Measurements from ENCODE around the gene HPD.
A peak's percentile ranks its signal among the peaks of the same experiment; 100 is the strongest.

HPD gene

DNA sequence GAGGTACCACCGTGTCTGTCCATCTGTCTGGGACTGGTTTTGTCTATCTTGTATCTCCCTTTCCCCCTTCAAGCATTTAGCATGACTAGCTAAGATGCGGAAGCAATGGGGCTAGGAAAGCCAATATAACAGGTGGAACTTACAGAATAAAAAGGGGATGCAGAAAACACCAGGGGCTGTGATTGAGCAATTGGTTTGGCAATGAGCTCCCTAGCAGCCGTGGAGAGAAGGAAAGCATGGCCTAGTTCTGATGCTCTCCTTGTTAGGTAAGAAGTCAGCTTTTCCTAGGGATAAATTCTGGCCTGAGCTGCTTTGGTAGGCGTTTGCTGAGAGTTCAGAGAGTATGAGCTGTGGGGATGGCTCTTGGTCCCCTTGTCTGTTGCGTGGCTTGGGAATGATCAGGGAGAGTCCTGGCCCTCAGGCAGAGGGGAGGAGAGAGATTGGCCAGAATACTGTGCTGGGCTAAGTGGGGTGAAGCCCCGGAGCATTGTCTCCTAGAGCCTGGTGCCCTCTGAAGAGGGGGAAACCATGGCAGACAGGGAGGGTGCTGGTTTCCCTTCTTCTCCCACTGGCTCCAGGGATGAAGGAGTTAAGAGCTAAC is 47.7 kb downstream of the HPD start:
- no peak for DNase-seq (ENCODE audit: low spot score)

DNA sequence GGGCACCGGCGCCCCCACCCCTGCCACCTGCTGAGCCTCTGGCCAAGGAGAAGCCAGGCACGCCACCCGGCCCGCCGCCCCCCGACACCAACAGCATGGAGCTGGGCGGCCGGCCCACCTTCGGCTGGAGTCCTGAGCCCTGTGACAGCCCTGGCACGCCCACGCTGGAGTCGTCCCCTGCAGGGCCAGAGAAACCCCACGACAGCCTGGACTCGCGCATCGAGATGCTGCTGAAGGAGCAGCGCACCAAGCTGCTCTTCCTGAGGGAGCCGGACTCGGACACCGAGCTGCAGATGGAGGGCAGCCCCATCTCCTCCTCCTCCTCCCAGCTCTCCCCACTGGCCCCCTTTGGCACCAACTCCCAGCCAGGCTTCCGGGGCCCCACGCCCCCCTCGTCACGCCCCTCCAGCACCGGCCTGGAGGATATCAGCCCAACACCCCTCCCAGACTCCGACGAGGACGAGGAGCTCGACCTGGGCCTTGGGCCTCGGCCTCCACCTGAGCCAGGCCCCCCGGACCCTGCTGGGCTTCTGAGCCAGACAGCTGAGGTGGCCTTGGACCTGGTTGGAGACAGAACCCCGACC is 48.3 kb downstream of the HPD start:
- DNase-seq (ENCODE audit: low spot score), result no peak

DNA sequence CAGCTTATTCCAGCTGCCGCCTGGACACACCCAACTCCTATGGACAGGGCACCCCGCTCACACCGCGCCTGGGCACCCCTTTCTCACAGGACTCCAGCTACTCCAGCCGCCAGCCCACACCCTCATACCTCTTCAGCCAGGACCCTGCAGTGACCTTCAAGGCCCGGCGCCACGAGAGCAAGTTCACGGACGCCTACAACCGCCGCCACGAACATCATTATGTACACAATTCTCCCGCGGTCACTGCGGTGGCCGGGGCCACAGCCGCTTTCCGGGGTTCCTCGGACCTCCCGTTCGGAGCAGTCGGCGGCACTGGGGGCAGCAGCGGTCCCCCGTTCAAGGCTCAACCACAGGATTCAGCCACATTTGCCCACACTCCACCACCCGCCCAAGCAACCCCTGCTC is 48.9 kb downstream of the HPD start:
- DNase-seq (ENCODE audit: low spot score), result no peak

DNA sequence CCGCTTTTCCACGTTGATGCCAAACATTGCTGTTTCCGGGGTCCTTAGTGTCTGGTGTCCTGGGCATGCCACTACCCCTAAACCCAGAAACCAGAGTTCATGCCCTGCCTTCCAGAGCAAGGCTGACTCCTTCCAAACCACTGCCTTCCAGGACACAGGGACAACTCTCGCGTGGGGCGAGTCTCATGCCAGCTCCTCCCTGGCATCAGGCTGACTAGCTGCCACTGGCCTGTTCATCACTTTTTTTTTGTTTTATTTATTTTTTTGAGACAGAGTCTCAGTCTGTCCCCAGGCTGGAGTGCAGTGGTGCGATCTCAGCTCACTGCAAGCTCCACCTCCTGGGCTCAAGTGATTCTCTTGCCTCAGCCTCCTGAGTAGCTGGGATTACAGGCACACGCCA is 50.0 kb downstream of the HPD start:
- no peak for DNase-seq (ENCODE audit: low spot score)

DNA sequence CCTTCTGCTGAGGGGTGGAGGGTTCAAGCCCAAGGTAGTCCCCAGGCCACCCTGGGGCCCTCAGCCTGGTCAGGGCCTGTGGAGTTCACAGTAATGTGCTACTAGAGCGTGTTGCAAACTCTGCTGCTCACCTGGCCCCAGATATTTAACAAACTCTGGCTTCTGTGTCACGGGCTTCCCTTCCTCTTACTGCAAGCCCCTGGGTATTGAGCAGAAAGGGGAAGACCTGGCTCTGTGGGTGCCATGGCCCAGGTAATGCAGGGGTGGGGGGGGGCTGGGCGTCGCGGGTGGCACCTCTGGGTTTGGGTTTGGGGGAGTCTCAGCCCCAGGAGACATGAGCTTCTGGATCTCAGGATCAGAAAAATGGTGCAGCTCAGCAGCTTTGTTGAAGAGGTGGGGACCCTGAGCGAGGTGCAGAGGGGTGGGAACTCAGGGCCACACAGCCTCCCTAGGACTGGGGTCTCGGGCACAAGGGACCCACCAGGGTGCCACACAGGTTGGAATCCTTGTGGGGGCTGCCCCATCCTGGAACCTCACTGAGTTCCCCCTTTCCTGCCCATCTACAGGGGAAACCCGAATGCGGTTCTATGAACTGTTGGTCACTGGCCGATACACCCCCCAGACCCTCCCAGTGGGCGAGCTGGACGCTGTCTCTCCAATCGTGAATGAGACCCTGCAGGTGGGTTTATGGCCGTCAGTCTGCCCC is 50.9 kb downstream of the HPD start:
- DNase-seq (ENCODE audit: low spot score), result no peak

DNA sequence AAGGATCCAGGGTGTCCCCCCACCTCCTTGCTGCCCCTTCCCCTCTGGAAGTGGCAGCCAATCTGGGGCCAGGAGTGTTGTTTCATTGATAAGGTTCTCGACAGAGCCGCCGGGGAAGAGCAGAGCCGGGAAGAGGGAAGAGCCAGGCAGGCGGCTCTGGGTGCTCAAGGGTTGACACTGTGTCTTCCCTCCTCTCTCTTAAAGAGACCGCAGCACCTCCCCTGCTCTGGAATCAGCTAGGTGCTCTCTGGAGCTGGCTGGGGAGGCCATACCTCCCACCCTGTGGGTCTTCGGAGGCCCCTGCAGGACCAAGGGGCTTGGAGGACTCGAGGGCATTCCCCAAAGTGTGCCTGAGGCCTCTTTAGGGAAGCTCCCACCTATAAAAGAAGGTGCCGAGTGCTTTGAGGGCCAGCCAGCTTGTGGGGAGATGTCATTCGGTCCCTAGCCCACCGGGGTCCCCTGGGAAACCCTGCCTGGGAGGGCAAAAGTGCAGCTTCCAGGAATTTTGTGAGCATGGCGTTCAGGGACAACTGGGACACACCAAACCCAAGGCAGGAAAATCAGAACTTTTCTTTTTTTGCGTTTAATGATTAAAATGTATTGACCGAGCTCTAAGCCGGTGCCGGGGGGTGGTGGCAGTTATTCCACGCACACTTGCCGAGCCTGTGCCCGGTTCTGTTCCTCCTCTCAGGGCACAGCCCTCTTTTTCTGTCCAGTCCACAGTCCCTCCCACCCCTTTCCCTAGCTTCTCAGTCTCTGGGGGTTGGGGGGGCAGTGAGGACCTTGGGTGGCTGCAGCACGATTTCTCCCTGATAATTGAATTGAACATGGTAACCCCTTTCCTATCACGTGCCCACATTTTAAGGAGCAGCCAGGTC is 51.9 kb downstream of the HPD start:
- DNase-seq (ENCODE audit: low spot score), result no peak

DNA sequence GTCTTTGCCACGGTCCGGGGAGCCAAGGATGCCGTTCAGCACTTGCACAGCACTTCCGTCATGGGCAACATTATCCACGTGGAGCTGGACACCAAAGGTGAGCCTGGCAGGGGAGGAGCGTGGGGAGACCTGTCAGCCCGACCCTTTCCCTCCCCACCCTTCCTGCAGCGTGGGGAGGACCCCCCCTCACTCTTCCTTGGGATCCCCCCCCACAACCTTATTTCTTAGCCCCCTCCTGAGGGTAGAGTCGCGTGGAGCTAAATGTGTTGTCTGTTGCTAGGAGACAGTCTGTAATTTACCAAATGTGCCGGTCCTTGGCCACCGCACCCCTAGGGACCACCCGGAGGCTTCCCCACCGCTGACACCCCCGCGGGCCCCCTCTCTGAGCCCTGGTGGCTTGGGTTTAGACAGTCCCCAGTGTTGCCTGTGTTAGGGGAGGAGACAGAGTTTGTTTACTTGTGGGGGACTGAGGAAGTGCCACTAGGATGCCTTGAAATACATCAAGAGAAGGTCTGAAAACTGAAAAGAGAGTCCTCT is 52.6 kb downstream of the HPD start:
- DNase-seq (ENCODE audit: low spot score), result no peak

DNA sequence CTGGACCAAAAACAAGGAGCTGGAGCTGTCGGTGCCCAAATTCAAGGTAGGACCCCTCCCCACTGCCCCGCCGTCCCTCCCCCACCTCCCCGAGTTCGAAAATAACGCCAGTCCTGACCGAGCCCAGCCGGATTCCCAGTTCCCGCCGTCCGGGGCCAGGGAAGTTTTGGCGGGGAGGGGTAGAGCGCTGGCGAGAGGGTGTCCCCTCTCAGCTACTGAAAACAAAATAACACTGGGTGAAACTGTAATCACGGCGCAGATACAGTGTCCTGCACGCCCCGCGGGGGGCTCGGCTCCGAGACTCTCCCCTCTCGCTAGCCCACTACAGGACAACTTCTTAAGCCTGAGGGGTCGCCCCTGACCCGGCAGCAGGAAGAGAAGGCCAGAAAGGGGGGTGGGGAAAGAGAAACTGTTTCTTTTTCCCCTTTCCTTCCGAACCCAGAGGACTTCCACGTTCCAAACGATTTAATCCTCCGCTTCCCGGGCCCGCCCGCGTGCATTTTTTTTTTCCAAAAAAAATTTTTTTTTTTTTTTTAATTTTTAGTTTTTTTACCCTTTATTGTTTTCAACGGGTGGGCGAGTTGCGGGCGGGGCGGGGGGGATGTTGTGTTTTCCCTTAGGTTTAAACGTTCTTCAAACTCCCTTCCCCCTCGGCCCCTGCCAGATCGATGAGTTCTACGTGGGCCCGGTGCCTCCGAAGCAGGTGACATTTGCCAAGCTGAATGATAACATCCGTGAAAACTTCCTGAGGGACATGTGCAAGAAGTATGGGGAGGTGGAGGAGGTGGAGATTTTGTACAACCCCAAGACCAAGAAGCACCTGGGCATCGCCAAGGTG is 53.3 kb downstream of the HPD start:
- DNase-seq (ENCODE audit: low spot score), result no peak

DNA sequence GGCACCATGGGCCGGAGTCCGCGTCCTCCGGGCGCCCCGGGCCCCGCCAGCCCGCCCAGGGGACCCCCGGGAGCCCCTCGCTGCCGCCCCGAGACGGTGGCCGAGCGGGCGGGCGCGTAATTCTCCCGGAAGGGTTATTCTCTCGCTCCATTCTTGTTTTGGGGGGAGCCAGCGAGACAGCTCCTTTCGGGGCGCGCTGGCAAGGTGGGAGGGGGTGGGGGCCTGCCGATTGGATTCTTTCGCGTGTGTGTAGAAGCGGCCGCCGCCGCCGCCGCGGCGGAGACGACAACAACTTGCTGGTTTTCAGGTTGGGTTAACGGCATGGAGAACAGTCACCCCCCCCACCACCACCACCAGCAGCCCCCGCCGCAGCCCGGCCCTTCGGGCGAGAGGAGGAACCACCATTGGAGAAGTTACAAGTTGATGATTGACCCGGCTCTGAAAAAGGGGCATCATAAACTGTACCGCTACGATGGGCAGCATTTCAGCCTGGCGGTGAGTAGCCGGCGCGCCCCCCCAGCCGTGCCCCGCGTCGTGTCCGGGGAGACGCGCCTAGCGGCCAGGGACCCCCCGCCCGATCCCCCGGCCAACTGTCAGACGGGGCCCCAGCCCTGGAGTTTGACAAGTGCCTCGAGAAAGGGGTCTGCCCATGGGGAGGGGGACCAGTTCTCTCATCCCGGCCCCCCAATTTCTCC is 54.1 kb downstream of the HPD start:
- DNase-seq (ENCODE audit: low spot score), result no peak

DNA sequence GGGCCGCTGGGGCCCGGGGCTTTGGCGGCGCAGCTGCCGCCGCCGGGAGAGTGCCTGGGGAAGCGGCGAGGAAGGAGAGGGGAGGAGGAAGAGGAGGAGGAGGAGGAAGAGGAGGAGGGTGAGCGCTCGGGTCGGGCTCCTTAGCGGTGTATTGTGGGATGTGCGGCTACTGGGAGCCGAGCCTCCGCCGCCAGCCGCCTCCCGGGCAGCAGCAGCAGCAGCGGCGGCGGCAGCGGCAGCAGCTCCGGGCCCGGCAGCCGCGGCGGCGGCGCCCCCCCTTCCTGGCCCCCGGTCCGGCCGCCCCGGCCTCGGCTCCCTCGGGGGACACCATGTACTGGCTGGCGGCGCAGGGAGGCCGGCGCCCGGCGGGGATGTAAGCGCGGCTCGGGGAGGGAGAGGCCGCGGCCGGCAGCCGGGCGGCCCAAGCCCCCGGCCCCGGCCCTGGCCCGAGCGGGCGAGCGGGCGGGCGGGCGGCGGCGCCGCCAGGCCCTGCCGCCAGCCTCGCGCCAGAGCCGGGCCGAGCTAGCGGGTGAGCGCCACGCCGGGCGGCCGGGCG is 54.7 kb downstream of the HPD start, which contains the start of gene SETD1B:
TSS of gene SETD1B (plus strand) at position 149 of the 556 bp plus-strand sequence. CDS start 729 bp downstream, outside the sequence.
- peak; percentile 69 for DNase-seq (ENCODE audit: low spot score)

DNA sequence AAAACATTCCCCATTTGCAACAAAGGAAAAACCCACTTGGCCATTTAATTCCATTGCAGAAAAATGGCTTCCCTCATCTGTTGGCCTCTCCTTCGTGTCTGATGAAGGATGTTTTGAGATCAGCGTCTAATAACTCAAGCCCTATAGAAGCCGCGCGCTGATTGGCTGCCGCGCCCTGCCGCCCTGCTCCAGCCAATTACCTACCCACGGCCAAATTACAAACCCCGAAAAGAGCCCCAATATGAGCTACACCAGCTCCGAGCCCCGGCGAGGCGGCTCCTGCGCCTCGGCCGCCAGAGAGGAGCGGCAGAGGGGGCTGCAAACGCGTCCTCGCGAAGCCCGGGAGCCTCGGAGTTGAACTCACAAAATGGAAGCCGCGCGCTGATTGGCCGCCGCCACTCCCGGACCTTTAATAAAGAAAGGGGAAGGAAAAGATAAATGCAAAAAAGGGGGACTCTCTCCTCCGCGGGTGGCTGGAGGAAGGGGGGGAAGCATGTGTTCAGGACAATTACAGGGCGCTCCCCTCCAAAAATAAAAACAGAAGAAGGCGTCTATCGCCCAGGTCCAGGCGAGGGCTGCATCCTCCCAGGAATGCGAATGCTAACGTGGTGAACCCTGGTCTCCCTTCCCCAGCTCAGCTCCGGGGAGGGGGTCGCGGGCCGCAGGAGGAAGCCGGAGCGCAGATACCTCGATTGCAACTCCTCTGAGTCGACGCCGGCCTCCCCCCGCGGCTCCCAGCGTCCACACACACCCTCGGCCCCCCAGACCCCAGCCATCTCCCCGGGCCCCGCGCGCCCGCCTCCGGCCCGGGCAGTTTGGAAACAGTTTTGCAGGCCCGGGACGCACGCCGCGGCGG is 55.6 kb downstream of the HPD start:
- DNase-seq (ENCODE audit: low spot score), result peak; percentile 94

DNA sequence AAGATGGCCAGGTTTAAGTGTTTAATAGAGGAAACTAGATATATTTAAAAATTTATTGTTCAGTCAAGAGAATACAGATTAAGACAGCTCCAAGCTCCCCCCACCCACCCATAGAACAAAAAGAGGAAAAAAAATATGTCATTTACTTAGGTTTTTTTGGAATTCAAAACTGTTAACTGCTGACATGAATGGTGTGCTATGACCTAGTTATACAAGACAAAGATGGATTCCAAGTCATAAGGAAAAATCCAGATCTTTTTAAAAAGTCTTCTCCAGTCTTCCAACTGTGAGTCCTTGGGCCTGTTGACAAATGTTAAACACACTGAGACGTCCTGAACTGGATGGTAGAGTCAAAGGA is 56.2 kb downstream of the HPD start:
- DNase-seq (ENCODE audit: low spot score), result no peak

DNA sequence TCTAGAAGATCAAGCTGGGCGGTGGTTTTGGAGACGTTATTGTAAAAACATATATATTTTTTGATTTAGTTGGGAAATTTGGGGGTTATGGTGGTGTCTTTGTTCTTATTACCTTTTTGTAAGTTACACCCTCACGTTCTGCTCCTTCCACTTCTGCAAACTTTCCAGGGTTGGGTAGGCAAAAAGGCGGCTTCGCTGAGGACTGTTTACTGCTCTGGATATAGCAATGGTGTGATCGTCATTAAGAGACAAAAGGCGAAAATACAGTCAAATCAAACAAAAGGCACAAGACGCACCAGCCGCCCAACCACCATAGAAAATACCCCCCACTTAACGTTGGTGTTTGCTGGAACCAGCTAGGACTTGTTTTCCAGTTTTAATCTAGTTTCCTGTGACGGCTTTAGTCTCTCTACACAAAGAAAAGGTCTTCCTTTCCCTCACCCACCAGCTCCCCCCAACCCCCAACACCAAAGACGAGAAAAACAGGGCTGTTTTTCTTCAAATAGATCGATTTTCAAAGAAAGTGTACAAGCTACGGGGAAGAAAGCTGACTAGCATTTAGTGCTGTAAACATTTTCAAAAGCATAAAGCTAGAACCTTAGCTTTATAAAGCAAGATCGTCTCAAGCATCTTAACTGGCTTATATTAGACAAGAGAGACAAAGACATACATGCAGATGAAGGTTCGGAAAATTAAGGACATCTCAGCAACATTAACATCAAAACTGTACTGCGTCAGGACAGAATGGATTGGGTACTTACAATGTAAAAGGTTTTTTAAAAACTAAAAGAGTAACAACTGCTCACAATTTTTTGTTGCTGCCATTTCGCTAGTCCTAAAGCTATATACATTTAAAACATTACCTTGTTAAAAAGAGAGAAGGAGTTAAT is 56.8 kb downstream of the HPD start:
- DNase-seq (ENCODE audit: low spot score), result peak; percentile 65

DNA sequence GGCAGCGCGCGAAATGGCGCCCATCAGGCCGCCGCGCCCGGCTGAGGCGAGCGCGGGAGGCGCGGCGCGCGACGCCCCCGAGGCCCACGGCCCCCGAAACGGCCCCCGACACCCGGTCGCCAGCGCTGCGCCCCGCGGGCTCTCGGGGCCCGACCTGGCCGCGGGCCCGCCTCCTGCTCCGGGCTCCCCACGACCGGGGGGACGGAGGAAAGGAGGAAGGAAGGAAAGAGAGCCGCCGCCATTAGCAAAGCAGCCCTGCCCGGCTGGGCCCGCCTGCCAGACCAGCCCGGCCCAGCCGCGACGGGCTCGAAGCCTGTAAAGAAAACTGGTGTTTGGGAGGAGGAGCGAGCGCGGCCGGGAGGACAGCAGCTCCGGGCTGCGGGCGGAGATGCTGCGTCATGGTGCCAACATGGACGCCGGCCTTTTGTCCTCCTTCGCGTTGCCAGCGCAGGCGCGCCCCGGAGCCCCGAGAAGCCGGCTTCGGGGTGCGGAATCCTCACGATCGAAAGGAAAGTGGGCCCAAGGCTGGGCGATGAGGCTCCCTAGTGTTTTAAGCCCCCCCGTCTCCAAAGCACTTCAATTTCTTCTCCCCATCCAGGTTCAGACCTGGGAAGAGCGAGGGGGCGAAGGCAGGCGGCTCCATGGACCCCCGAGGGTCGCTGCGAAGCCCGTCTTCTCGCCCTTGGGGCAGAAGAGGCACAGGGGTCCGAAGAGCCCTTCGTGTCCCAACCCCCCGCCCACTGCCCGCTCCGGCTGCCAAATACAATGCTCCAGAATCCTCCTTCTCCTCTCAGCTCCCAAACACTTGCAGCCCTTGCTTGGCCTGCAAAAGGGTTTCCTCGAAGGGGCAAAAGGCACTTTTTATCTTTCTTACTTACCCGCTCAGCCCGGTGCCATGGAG is 57.7 kb downstream of the HPD start:
- peak; percentile 90 for DNase-seq (ENCODE audit: low spot score)

DNA sequence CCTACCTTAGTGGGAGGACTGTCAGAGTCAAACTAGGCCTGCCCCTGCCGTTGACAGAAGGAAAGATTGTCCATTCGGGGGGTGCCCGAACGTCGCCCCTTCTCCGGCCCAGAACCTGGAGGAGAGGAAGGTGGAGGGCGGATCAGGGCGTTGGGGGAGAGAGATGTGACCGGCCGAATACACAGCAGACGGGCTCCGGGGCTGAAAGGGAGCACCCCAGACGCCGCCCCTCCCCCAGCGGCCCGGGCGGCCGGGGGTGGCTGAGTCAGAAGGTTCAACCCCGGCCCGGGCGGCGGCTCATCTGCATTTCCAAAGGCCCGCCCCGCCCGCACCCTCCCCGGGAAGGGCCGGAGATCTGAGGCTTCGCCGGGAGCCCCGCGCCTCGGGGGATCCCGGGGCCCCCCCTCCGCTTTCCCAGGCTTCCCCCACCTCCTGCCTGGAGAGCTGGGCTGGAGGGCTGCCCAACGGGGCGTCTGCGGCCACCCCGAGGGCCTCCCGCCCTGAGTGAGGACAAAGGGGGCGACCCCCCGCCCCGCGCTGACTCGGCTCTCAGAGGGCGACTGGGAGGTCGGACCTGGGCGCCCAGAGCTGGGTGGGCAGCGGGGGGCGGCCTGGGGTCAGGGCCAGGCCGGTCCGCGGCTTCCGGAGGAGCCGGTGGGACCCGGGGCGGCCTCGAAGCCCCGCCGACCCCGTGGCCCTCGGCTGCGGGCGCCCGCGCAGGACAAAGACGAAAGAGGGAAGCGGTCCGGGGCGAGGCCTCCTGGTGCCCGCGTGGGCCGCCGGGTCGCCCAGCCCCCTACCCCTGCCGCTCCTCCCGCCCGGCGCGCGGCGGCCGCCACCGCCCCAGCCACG is 58.6 kb downstream of the HPD start:
- peak; percentile 89 for DNase-seq (ENCODE audit: low spot score)

DNA sequence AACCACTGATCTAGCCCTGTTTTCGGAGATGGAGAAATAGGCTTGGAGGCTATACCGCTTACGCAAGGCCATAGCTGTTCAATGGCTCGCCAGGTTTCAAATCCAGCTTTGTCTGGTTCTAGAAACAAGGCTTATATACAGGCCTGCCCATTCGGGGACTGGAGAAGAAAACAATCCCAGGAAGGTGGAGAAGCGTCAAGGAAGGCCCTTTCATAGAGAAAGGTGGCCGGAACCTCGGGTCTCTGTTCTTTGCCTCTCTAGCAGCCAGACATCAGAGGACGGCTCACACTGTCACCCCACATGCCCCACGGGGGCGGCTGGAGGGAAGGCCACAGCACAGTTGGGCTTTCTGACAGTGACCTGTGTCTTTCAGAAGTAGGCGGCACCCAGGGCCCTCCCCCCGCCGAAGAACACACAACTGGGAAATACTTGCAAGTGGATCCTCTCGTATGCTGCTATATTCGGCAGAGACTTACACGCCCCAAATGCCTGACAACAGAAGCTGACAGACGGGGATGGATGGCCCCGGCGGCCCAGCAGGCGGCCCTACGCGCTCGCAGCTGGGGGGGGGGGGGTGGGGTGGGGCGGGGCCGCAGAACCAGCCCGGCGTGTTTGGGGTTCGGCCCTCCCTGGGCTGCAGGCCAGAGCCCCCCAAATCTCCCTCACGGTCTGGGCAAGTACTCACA is 59.4 kb downstream of the HPD start:
- peak; percentile 77 for DNase-seq (ENCODE audit: low spot score)

Data from hematopoietic multipotent progenitor cell treated with erythropoietin and hydrocortisone succinate and interleukin-3 and kit ligand, for 15 days (in vitro differentiated cells).